HG03342 (cell line): ENCODE data around the gene SRCIN1.

ENCODE experiments used
- ATAC-seq: cut with Tn5 transposase; IDR thresholded peaks from one replicate; pipeline ENCODE4 v1.9.1; 2021; ENCODE audit warnings: mild to moderate bottlenecking, moderate library complexity; ENCODE audit not compliant: unreplicated experiment

SRCIN1 gene

GRCh38 chr17:38583176-38583575, 22.6 kb downstream of the SRCIN1 start:
- ATAC-seq: no peak

DNA sequence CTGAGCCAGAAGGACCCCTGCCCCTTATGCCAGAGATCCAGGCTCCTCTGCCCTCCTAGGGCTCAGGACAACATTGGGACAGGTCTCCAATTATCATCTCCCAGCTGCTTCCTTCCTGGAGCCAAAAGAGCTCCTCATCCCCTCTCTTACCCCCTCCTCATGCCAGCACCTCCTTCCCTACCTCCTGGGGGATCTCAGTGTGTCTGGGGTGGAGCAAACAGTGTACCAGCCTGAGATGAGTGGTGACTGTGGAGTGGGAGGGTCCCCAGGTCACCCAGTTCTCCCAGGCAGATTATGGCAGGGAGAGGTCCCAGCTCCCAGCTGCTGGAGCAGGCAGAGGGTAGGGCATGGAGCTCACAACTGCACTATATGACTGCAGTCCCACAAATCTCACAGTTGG, 23.7 kb downstream of the SRCIN1 start:
- ATAC-seq: no peak

DNA sequence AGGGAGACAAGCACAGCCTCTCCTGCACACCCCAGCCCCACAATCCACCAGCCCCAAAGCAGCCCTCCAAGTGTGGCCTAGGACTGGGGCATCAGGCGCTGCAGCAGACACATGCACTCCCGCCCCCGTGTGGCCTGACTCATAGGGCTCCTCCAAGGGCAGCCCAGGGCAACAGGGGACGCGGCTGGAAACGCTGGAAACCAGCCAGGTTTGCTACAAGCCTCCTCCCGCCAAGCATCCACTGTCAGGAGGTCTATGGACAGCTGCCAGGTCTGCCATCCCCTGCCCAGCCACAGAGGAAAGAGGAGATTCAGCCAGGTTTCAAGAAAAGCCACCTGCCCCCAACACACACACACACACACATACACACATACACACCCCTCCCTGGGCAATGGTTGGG, 25.8 kb downstream of the SRCIN1 start:
- no peak for ATAC-seq

DNA sequence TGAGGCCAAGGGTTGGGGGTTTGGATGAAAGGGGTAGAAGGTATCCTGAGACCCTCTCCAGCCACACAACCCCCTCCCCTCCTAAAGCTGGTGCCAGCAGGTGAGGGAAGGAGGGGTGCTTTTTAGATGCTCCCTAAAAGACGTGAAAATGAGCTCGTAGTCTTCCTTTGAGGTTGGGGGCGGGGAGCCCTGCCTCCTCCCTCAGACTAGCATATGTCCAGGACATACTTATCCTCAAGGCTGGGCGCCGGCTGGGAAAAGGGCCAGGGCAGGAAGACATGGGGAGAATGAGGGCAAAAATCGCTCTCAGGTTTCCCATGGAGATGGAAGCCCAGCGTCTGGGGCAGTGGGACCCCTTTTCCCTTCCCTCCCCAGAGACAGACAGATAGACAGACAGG, 26.7 kb downstream of the SRCIN1 start:
- no peak for ATAC-seq

DNA sequence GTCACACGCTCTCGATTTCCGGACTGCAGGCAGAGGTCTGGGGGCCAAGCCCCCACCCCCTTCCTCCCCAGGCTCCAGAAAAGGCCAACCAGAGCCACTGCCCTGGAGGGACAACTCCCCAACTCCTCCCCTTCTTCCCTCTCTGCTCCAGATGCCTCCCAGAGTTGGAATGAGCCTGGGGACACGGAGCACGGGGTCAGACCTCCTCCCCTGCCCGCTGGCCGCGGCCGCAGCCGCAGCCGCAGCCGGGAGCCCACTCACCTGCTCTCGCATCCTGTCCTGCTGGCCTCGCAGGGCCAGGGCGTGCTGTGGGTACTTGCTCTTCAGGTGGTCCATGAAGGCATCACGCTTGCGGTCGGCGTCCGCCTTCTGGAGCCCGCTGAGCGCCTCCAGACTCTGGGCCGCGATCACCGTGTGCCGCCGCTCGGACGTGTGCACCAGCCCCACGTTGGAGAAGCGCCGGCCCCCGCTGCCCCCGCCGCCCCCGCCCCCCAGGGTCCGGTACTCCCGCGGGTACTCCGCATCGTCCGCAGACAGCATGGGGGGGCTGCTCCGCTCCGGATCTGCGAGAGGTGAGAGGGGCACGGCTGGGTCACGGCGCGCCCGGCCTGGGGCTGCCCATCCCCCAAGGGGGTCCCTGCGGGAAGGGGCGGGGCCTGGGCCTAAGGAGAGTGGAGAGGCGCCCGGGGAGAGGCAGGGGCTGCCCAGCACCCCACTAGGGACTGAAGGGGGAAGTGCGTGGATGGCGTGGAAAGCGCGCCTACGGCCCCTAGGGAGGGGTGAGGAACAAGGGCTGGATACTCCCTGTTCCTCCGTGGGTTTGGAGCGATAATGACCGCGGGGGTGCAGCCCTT, 27.3 kb downstream of the SRCIN1 start:
- no peak for ATAC-seq

DNA sequence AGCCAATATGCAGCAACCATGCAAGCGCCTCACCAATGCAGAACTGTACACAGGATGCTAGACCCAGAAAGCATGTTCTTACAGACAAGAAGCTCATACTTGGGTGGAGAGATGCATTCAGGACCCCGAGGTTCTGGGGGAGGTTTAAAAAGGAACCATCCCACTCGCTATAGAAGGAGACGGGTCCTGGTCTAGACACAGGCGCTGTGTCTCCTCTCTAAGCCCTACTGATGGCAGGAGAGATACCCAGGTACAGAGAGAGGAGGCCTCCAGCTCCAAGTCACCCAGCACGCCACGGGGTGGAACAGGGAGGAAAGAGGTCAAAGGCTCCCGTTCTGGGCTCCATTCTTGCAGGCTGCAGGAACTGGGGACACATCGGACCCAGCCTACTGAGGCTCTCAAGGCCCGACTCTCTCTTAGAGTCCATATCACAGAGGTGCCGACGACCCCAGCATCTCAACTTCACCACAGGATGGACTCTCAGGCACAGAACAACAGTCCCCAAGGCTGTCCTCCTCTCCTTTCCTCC, 28.0 kb downstream of the SRCIN1 start:
- ATAC-seq: no peak

GRCh38 chr17:38577244-38577643, 28.5 kb downstream of the SRCIN1 start:
- no peak for ATAC-seq

DNA sequence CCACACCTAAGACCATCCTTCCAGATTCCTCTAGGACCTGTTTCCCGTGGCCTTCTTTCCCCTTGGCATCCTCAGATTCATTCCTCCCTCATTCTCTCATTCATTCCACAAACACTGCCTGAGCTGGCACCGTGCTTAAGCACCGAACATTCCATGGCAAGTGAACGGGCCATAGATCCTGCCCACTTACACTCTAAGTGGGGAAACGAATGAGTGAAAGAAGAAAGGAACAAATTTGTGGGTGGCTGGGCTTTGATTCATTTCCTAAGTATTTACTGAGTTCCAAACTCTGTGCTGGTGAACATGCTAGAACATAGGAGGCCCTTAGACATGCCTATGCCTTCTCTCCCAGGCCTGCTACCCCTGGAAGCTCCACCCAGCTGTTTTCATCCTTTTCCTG, 30.0 kb downstream of the SRCIN1 start:
- no peak for ATAC-seq

GRCh38 chr17:38574712-38575111, 31.0 kb downstream of the SRCIN1 start:
- ATAC-seq: no peak

DNA sequence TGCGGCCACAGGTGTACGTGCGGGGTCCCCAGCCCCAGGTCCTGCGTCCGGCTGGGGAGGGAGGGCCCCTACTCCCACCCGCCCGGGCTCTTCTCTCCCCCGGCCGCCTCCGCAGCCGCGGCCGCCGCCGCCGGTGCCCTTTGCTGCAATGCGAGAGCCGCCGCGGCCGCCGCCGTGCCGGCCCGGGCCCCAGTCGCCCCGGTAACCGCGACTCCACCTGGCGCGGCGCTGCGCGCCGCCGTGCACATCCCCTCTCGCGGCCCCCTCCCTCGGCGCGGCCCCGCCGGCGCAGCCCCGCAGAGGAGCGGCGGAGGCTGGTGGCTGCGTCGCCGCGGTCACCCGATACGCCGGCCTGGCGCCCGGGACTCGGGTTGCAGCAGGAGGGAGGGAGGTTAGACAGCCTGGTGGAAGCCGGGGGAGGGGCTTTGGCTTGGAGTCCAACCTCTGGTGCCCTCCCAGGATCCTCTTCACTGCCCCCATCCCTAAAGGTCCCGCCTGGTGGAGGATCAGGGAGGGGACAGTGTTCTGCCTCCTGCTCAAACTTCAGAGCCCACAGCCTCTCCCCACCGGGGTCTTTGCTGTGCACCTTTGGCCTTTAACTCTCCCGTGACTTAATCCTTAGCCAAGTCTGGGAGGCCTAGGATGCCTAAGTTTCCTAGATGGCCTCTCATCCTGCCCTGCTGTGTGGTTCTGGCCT, 32.9 kb downstream of the SRCIN1 start:
- no peak for ATAC-seq

GRCh38 chr17:38571833-38572668, 33.7 kb downstream of the SRCIN1 start:
- ATAC-seq: no peak

- ATAC-seq: no peak
Observed at GRCh38 chr17:38569701-38570512, 35.8 kb downstream of the SRCIN1 start.

DNA sequence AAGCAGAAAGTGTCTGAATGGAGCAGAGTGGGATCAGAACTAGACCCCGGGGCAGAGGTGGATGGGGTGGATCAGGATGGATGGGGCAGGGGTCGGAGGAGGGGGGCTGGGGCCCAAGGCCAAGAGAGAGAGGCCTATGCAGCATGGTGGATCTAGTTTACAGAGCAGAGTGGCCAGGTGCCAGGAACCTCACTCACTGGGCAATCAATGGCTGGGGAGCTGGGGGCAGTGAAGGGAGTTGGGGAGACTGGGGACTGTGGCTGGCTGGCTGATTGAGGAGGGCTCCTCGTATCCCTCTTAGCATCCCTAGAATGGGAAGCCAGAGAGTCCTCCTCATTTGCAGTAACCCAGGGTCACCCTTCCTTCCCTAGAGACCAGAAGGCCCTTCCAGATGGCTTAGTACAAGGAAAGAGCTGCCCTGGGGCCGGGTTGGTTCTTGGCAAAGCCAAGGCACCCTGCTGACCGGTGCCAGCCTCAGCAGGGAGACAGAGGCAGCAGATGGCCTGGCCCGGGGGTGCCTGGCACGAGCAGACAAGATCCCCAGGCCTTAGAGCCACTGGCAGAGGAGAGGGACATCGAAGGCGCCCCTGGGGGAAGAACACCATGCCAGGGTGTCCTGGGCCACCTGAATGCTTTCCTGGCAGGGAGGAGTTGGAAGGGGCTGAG, 36.8 kb downstream of the SRCIN1 start:
- ATAC-seq: no peak

GRCh38 chr17:38568274-38568673, 37.5 kb downstream of the SRCIN1 start:
- no peak for ATAC-seq

- ATAC-seq: no peak
Observed at GRCh38 chr17:38567350-38567749, 38.4 kb downstream of the SRCIN1 start.

- ATAC-seq: no peak
Observed at GRCh38 chr17:38566666-38567031, 39.1 kb downstream of the SRCIN1 start.

DNA sequence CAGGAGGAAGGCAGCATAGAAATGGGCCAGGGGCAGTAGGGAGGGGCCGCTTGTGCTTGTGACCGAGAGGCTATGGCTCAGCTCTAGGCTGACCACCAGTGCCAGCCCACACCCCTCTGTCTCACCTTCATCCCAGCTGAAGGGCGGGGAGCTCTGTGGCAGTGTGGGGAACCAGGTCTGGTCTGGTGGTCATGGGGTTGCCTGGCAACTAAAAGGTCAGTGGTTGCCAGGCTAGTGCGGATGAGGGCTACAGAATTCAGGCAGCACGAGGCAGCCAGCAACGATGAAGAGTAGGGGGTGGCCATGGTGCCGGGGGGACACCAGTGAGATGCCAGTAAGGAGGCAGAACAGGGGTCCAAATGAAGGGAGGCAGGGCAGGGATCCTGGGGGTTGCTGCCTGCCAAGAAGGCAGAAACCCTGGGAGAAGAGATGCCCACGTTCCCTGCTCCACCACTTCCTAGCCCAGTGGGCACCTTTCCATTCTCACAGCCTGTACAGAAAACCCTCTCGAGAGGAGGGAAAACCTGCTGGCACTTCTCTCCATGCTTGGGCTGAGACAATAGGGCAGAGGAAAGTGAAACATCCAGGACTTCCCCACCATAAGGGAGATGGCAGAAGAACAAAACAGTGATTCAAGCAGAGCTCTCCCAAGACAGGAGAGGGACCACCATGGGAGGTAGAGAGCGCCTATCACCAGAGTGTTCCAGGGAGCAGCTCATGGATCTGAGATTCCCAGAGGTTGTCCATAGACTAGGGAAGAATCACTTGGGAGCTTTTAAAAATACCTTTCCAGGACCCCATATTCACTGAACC, 39.7 kb downstream of the SRCIN1 start:
- no peak for ATAC-seq

- ATAC-seq: no peak
Observed at GRCh38 chr17:38564869-38565268, 40.9 kb downstream of the SRCIN1 start.

DNA sequence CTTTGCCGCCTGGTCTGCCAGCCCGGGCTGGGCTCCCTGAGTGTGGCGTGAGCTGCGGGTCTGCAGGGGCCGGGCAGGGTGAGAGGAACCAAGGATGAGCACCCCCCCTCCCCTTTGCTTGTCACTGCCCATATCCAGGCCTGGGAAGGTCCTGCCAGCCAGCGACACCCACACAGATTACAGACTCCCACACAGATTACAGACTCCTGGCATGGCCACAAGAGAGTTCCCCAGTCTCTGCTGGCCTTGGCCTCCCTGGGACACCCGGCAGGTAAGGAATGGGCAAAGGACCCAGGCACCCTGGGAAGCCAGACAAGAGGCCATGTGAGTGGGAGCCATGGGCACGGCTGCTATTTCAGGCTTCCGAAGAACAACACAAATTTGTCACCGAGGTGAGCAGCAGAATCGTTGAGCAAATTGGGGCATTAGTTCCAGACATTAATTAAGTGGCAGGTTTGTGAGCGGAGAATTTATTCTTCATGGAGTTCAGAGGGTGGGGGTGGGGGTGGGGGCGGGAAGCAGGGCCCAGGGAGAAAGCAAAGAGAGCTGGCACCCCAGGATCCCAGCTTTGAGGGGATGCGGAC, 41.4 kb downstream of the SRCIN1 start:
- ATAC-seq: no peak
